Measurements from ENCODE around the gene ACYP2. TPM values are rescaled to one million over a fixed set of nuclear protein-coding genes. Genes with fewer than 3 reads are reported as not detected.
"Not testable (repeated sequence)": the region's sequence is repeated elsewhere in the genome, so short reads cannot be mapped to it uniquely, and the experiment has no call there.

The ACYP2 gene
- total RNA-seq, 4 donors from 2014 or later: 12.8 to 40.5 (median 16.9) TPM

- Histone ChIP-seq H3K4me1 (no peaks in the 10 kb centered on the region), H3K9me3 (peaks cover 0 to 6% (median 0%) of the 10 kb centered on the region in 3 donors), H3K4me3 (no peak overlapping the region), H3K36me3 (no peaks in the 10 kb centered on the region), H3K27me3 (no peaks in the 10 kb centered on the region), H3K27ac (no peak overlapping the region)
- ATAC-seq: peak; percentile 70
- no peak for TF ChIP-seq POLR2AphosphoS5 (IDR thresholded peaks at IDR 0.05)
- no peak for TF ChIP-seq POLR2A (IDR thresholded peaks at IDR 0.05)
- no peak for TF ChIP-seq EP300 (IDR thresholded peaks at IDR 0.05)
- TF ChIP-seq CTCF (IDR thresholded peaks at IDR 0.05): no peak
- 53 to 80% methylated on average over 2 of the region's 2 CpGs for WGBS, 2 donors (ENCODE audit: low coverage in 1 of 2)
Observed at GRCh38 chr2:54321047-54321446, 205.6 kb downstream of the ACYP2 start.

GRCh38 chr2:54324517-54324916 lies 209.1 kb downstream of the ACYP2 start:
- H3K9me3 ChIP-seq, H3K4me1 ChIP-seq, H3K36me3 ChIP-seq, ATAC-seq, H3K27me3 ChIP-seq, H3K27ac ChIP-seq, H3K4me3 ChIP-seq: not testable (repeated sequence)
- WGBS, 2 donors (ENCODE audit: low coverage in 1 of 2): 77 to 82% methylated on average over 2 of the region's 2 CpGs

GRCh38 chr2:54325148-54325547 lies 209.7 kb downstream of the ACYP2 start:
- peaks cover 3 to 9% (median 4%) of the 10 kb centered on the region in 3 donors for H3K4me1 ChIP-seq
- no peaks in the 10 kb centered on the region for H3K36me3 ChIP-seq
- no peak for ATAC-seq
- H3K27ac ChIP-seq: no peak overlapping the region
- WGBS, 2 donors (ENCODE audit: low coverage in 1 of 2): 100% methylated on average over 1 of the region's 1 CpG; no CpG with 5 or more reads in 1 of the 2 donors
- H3K27me3 ChIP-seq: no peaks in the 10 kb centered on the region
- no peak overlapping the region for H3K4me3 ChIP-seq
- H3K9me3 ChIP-seq: peaks cover 0 to 6% (median 0%) of the 10 kb centered on the region in 3 donors
- TF ChIP-seq POLR2A (IDR thresholded peaks at IDR 0.05): no peak
- no peak for TF ChIP-seq CTCF (IDR thresholded peaks at IDR 0.05)
- no peak for TF ChIP-seq EP300 (IDR thresholded peaks at IDR 0.05)
- TF ChIP-seq POLR2AphosphoS5 (IDR thresholded peaks at IDR 0.05): no peak

- no peaks in the 10 kb centered on the region for H3K27me3 ChIP-seq
- H3K4me3 ChIP-seq: peak overlapping the region; percentile 63 to 66
- no peak for ATAC-seq
- H3K27ac ChIP-seq: peak overlapping the region; percentile 90 to 97 (median 93)
- no peaks in the 10 kb centered on the region for H3K36me3 ChIP-seq
- peaks cover 3 to 19% (median 10%) of the 10 kb centered on the region in 3 donors for H3K4me1 ChIP-seq
- 5 to 13% methylated on average over 5 of the region's 5 CpGs for WGBS, 2 donors (ENCODE audit: low coverage in 1 of 2)
- TF ChIP-seq CTCF (IDR thresholded peaks at IDR 0.05) (no peak), POLR2A (IDR thresholded peaks at IDR 0.05) (no peak), POLR2AphosphoS5 (IDR thresholded peaks at IDR 0.05) (peak; percentile 13)
- peaks cover 0 to 6% (median 0%) of the 10 kb centered on the region in 3 donors for H3K9me3 ChIP-seq
Observed at GRCh38 chr2:54329482-54330161, 214.2 kb downstream of the ACYP2 start.

- ATAC-seq: peak; percentile 97
- Histone ChIP-seq H3K9me3 (peaks cover 0 to 4% (median 0%) of the 10 kb centered on the region in 3 donors), H3K27ac (peak overlapping the region; percentile 90 to 97 (median 93)), H3K27me3 (no peaks in the 10 kb centered on the region), H3K4me3 (peak overlapping the region; percentile 63 to 66), H3K4me1 (peaks cover 3 to 19% (median 10%) of the 10 kb centered on the region in 3 donors), H3K36me3 (no peaks in the 10 kb centered on the region)
- WGBS, 2 donors (ENCODE audit: low coverage in 1 of 2): 2 to 9% methylated on average over 1 to 20 of the region's 50 CpGs
- TF ChIP-seq POLR2A (IDR thresholded peaks at IDR 0.05): peak; percentile 90 to 95
- TF ChIP-seq CTCF (IDR thresholded peaks at IDR 0.05): peak in 1 of 4 experiments; percentile 15
- TF ChIP-seq POLR2AphosphoS5 (IDR thresholded peaks at IDR 0.05): peak; percentile 97
- TF ChIP-seq EP300 (IDR thresholded peaks at IDR 0.05): no peak
Observed at GRCh38 chr2:54330162-54330925, 214.9 kb downstream of the ACYP2 start.
